Tongue (tissue), 2 donors: Measurements from ENCODE around the gene COX17. TPM values are rescaled to one million over a fixed set of nuclear protein-coding genes. Genes with fewer than 3 reads are reported as not detected.
A peak's percentile ranks its signal among the peaks of the same experiment; 100 is the strongest.
"Not testable (repeated sequence)": the region's sequence is repeated elsewhere in the genome, so short reads cannot be mapped to it uniquely, and the experiment has no call there.

Experiments used
- DNase-seq: peaks from one replicate; pipeline ENCODE4 v3.0.0-alpha.2; 2015
- total RNA-seq: library from RNA; depleted of rRNA; stranded (reverse); fragments of >200 nt; gene quantifications from one replicate; pipeline ENCODE4 v1.2.3, GENCODE V29; 2014

COX17 gene
- total RNA-seq: 17.2 TPM

- peak; percentile 99 for DNase-seq
Measured at GRCh38 chr3:119676771-119677640, at the start of gene COX17. COX17 (minus strand) TSS chr3:119677406; CDS start chr3:119677310, 96 bp downstream.

DNA sequence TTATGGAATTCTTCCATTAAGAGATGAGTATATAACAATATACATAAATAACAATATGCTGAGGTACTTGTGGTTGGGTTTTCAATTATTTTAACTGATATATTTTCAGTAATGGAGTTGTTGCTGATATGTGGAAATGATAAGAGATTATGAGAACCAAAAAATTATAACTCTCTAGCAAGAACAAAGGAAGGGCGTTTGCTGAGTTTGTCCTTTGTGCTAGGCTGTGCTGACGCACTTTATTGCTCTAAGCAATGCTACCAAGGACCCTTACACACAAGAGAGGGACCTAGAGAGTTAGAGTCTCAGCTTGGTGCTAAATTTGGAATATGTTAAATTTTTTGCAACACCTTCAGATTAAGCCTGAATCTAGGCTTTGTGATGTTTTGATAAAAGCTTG lies 49.7 kb upstream of the COX17 start:
- no peak for DNase-seq

DNA sequence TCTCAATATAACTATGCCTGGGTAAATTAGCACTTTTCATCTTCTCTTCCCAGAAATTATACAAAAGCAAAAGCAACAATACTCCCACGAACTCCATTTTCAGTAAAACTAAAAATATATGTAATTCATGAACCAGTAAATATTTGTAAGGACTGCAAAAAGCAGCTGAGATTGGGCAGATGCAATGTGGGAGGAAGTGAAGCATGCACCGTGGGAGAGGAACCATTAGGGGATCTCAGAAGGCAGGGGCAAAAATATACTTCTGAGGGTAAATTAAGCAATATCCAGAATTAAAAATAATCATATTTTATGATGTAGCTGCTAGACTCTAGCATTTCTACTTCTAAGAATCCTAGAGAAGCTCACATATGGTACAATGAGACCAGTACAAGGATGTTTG lies 45.8 kb upstream of the COX17 start:
- no peak for DNase-seq

DNA sequence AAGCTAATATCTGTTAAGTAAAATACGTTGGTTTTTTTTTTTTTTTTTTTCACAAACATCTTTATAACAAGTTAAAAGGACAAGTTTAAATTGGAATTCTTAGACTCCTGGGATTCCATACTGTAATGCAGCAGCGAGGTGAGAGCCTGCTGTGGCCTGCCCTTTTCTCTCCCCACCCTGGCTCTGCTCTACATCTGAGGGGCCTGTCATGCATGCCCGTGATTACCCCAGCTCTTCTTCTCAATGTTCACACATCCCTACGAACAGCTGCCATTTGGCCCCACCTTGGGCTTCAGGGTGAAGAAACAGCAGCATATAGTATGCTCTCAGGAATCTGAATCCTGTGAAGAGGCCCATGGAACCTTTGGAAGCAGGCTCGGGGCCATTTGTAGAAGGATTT lies 40.3 kb upstream of the COX17 start:
- DNase-seq: no peak

GRCh38 chr3:119716998-119717397 lies 39.8 kb upstream of the COX17 start:
- no peak for DNase-seq

GRCh38 chr3:119715105-119715504 lies 37.9 kb upstream of the COX17 start:
- no peak for DNase-seq

DNA sequence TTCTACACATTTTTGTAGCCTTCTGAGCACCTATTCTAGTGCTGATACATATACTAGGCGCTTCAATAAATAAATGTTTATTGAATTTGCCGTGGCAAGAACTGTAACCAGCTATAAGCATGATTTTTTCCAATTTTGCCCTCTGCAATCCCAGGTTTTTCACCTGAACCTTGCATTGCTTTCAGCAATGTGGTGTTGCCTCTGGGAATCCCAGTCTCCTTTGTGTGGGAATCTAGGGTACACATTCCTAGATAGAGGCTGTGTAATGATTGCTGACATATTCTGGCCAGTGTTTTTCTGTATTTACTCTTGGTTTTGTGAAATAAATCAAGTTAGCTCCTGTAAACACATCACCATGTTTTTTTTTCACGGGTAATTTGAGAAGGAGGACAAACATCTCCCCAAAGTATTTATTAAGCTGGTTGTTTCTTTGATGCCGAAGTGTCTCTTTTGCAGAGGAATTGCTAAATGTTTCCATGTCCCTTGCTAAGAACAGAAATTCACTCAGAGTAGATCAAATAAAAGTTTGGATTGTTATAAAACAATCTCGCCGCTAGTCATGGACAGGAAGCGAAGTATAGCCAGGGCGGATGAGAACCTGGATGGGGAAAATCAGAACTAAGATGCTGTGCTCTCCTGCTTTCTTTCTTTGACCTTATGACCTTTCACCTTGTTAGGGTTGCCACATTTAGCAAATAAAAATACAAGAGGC lies 26.8 kb upstream of the COX17 start:
- peak; percentile 3 for DNase-seq

DNA sequence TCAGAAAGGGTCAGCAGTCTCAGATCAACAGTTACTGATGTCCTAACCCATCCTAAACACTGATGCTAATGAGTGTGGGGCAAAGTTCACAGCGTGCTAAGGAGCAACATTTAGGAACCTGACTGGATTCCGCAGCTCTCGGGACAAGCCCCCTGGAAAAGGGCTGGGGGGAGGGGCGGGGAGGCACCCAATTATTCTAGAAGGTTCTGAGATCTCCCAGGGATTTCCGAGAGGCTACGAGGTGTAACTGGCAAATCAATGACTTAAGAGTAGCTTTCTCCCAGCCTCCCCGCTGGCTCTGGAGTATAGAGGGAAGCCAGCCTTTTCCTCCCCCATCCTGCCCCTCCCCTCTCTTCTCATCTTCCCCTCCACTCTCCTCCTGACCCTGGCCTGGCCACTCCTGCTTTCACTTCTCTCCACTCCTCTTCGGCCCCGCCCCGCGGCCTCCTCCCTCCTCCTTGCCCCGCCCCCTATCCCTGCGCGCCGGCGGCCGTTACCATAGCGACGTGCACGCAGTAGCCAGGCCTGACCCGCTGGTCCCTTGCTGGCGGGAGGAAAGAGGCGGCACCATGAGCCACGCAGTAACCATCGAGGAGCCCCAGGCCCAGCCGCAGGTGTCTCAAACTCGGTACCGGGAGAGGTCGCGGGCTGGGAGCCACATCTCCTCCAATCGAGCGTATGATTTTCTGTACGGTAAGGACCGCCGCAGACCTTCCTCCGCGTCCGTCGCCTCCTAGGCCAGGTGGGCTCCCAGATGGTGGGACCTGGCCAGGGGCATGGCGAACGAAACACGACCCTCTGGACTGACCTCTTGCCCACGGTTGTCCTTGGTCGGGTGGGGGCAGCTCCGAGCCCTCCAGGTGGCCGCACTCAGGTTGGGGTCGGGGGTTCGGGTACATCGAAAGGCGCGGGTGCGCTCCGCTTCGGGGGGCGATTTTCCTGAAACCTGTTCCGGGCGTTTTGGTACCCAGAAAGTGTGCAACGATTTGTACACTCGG lies 25.6 kb upstream of the COX17 start, which contains the start of gene CFAP91:
CFAP91 (plus strand) TSS at position 493 of the 998 bp plus-strand sequence; CDS start at position 570, 77 bp downstream.
- DNase-seq: peak; percentile 95

DNA sequence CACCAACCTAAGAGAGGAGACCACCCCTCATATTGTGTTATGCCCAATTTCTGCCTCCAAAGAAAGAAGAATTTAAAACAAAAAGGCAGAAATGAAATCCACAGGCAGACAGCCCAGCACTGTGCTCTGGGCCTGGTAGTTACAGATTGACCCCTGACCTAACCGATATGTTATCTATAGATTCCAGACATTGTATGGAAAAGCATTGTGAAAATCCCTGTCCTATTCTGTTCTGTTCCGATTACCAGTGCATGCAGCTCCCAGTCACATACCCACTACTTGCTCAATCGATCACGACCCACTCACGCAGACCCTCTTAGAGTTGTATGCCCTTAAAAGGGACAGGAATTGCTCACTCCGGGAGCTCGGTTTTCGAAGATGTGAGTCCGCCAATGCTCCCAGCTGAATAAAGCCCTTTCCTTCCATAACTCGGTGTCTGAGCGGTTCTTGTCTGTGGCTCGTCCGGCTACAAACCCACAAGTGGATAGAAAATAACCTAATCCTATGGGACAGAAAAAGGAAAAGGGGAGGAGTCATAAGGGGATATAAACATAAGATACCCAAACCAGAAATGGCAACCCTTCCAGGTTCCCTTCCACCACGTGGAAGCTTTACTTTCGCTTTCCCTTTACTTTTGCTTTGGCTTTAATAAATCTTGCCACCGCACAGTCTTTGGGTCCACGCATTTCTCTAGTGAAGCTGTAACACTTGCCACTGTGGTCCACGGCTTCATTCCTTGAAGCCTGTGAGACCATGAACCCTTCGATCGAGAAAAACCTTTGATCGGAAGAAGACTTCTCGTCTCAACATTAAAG lies 23.9 kb upstream of the COX17 start:
- no peak for DNase-seq

DNA sequence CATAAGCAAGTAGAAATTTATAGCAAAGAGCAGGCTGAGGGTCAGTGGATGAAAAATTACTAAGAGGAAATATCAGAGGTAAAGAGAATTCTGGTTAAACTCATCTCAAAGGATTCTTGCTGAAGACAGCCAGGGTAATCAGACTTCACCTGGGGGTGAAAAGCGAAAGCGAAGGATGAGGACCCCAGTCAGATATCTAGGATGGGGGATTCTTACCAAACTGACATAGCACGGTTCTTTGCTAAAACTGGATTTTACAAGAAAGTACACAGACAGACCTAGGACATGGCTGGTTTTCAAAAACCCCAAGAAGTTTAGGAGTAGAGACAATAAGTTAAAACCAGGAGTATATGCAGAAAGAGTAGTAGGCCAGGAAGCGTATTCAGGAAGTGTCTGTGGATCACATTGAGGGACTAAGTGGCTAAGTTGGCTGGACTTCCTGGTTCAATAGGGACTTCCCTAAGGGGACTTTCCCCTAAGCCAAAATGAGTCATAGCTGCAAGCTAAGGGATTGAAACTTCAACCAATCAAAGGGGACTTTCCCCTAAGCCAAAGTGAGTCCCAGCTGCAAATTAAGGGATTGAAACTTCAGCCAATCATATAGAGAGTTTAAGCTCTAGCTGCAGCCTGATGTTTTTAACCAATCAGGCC lies 23.2 kb upstream of the COX17 start:
- DNase-seq: no peak

- DNase-seq: no peak
Measured at GRCh38 chr3:119697394-119697793, 20.2 kb upstream of the COX17 start.

DNA sequence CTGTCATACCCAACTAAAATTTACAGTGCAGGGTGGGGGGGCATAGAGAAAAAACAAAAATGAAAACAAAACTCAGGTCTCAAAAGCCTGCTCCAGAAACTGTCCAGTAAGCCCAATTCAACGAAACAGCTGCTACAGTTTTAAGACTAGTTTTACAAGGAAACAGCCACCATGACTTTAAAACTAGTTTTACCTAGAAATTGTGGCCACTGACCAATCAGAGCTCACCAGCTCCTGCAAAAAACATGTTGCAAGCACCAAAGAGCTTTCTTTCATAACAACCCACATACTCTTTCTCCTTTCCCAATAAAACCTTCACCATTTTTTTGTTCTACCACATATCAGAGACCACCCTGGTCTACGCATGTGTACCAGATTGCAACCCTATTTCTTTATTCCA lies 18.3 kb upstream of the COX17 start:
- DNase-seq: no peak

DNA sequence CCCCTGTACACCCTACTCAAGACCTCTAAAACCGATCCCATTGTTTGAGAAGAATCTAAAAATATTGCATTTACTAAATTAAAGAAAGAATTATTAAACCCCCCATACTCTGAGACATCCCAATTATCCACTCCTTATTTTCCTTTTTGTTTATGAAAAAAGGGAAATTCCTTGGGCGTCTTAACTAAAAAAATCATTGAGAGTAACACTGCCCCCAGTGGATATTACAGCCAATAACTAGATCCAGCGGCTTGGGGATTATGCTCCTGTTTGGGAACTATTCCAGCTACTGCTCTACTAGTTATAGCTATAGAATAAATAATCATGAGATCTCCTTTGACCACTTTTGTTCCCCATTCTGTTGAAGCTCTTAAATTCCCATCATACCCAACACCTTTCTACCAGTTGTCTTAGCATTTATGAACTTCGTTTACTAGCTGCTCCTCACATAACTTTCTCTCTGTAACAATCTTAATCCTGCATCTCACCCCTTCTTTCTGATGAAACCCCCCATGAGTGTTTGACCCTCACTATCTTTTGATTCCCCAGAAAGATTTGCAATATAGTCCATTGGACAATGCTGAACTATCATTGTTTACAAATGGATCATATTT lies 12.9 kb upstream of the COX17 start:
- DNase-seq: no peak

DNA sequence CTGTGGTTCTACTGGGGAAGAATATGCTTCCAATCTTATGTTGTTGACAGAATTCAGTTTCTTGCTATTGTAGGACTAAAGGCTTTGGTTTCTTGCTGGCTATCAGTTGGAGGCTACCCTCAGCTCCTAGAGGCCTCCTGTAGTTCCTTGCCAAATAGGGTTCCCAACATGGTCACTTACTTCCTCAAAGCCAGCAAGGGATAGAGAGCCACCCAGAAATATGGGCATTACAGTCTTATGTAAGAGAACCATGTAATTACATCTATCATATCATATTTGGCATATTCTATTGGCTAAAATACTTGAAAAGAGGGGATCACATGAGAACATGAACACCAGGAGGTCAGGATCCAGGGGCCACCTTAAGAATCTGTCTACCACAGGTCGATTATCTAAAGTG lies 6.2 kb upstream of the COX17 start:
- no peak for DNase-seq

- peak; percentile 46 for DNase-seq
Measured at GRCh38 chr3:119681279-119681678, 4.1 kb upstream of the COX17 start.

GRCh38 chr3:119679874-119680273 lies 2.7 kb upstream of the COX17 start:
- no peak for DNase-seq

GRCh38 chr3:119678209-119678608 lies 1.0 kb upstream of the COX17 start:
- DNase-seq: not testable (repeated sequence)

DNA sequence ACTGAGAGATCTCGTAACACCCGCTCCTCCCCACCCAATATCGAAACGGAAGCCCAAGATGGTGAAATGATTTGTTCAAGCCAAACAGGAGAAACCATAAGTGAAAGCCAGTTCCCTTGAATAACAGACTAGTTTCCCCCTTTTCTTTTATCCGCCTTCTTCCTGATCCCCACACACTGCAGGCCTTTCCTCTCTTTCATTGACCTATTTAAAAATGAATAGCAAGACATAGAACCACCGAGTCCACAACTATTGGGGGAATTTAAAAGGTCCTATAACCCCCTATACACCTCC lies 382 bp upstream of the COX17 start:
- no peak for DNase-seq

DNA sequence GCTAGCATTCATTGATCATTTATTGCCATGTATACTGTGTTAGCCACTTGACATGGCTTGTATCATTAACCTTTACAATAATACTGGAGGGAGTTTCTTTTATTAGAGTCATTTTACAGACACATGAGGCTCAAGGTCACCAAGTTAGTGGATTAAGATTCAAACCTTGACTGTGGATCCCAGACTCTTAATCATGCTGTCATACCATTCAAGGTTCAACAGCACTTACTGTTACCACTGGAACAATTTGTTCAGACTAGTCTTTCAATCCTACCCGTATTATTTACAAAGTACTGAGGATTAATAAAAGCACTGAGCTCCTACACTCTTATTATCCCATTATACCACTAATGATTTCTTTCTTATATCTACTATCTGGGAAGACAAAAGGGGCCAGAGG lies 1.2 kb downstream of the COX17 start:
- no peak for DNase-seq

- DNase-seq: no peak
Measured at GRCh38 chr3:119675188-119675874, 1.9 kb downstream of the COX17 start.
